ENCODE results near the gene C1orf226. TPM values are rescaled to one million over a fixed set of nuclear protein-coding genes. Genes with fewer than 3 reads are reported as not detected.

C1orf226 gene
- total and polyA plus RNA-seq, 3 donors from 2014 or later, result 4.2 to 7.5 (median 6.5) TPM

GRCh38 chr1:162370721-162371120 lies 10.8 kb upstream of the C1orf226 start:
- Histone ChIP-seq H3K36me3 (ENCODE audit: low read depth, missing control alignments) (no peaks in the 10 kb centered on the region), H3K4me3 (no peak overlapping the region), H3K4me1 (no peaks in the 10 kb centered on the region), H3K27ac (no peak overlapping the region), H3K27me3 (no peaks in the 10 kb centered on the region), H3K9me3 (no peaks in the 10 kb centered on the region)
- intact Hi-C loops (cut with DNase I; ENCODE audit: low total_unique reads), result no loop called here
- 91 to 96% methylated on average over 3 of the region's 3 CpGs for WGBS, 2 donors
- no peak for DNase-seq
- TF ChIP-seq POLR2A (IDR thresholded peaks at IDR 0.05), result no peak
- TF ChIP-seq, protein P1, sequence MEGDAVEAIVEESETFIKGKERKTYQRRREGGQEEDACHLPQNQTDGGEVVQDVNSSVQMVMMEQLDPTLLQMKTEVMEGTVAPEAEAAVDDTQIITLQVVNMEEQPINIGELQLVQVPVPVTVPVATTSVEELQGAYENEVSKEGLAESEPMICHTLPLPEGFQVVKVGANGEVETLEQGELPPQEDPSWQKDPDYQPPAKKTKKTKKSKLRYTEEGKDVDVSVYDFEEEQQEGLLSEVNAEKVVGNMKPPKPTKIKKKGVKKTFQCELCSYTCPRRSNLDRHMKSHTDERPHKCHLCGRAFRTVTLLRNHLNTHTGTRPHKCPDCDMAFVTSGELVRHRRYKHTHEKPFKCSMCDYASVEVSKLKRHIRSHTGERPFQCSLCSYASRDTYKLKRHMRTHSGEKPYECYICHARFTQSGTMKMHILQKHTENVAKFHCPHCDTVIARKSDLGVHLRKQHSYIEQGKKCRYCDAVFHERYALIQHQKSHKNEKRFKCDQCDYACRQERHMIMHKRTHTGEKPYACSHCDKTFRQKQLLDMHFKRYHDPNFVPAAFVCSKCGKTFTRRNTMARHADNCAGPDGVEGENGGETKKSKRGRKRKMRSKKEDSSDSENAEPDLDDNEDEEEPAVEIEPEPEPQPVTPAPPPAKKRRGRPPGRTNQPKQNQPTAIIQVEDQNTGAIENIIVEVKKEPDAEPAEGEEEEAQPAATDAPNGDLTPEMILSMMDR (IDR thresholded peaks at IDR 0.05), result no peak

DNA sequence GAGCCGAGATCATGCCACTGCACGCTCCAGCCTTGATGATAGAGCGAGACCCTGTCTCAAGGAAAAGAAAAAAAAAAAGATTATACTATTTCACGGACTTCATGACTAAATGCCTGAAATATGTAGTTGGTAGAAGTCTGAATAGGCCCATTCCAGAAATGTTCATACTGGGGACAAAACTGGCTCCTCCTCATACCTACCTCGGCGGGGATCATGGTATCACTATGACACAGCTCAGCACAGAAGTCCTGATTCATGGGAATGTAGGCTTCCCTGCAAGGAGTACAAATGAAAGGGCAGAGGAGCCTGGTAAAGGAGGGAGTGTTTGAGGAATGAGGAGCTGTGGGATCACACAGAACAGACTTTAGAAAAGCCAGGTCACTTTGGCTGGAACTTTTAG lies 9.9 kb upstream of the C1orf226 start:
- no peaks in the 10 kb centered on the region for H3K36me3 ChIP-seq (ENCODE audit: low read depth, missing control alignments)
- no peak overlapping the region for H3K4me3 ChIP-seq
- no peak overlapping the region for H3K27ac ChIP-seq
- no peak for DNase-seq
- H3K9me3 ChIP-seq, result no peaks in the 10 kb centered on the region
- 89 to 93% methylated on average over 6 of the region's 6 CpGs for WGBS, 2 donors
- no peaks in the 10 kb centered on the region for H3K27me3 ChIP-seq
- no peak for TF ChIP-seq POLR2A (IDR thresholded peaks at IDR 0.05)
- TF ChIP-seq, protein P1 (IDR thresholded peaks at IDR 0.05), result no peak
- H3K4me1 ChIP-seq, result no peaks in the 10 kb centered on the region
- intact Hi-C loops (cut with DNase I; ENCODE audit: low total_unique reads), result no loop called here

DNA sequence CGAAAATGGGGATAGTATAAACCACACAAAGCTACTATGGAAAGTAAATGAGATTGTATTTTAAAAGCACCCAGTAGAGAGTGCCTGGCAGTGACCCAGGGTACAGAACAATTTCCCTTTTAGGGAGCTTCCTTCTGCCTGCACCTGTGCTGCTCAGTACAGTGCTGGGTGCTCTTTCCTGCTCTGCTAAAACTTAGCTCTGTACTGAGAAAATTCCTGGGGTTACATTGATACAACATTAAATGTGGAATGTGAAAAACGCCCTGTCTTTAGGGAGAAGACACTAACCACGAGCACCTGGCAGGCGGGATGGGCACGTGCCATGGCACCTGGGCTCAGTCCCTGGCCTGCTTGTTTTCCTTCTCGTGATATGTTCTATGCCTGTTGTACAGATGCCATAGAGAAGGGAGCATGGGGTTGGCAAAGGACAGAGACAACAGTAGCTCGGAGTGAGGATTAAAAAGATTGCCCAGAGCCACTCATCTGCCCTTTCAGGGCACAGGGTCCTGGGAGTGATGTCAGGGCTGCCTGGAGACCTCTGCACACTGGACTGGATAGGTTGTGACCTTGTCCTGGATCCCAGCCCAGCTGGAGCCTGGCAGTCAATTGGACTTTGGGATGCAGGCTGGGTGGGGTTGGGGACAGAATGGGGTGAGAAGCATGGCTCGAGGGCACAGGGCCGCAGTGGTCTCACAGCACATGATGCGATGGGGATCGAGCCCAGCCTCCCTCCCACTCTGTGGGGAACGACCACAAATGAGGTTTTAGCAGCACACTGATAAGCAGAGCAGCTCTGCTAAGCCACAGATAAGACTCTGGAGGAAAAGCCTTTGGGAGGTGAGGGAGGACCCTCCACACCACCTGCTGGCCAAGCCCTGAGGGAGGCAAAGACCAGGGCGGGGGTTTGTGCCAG lies 9.1 kb upstream of the C1orf226 start:
- no peaks in the 10 kb centered on the region for H3K4me1 ChIP-seq
- intact Hi-C loops (cut with DNase I; ENCODE audit: low total_unique reads), result no loop called here
- no peak for TF ChIP-seq POLR2A (IDR thresholded peaks at IDR 0.05)
- TF ChIP-seq, protein P1 (IDR thresholded peaks at IDR 0.05), result no peak
- H3K4me3 ChIP-seq, result no peak overlapping the region
- H3K27ac ChIP-seq, result no peak overlapping the region
- no peaks in the 10 kb centered on the region for H3K9me3 ChIP-seq
- no peak for DNase-seq
- H3K27me3 ChIP-seq, result no peaks in the 10 kb centered on the region
- 59 to 73% methylated on average over 11 to 13 of the region's 13 CpGs for WGBS, 2 donors
- no peaks in the 10 kb centered on the region for H3K36me3 ChIP-seq (ENCODE audit: low read depth, missing control alignments)

DNA sequence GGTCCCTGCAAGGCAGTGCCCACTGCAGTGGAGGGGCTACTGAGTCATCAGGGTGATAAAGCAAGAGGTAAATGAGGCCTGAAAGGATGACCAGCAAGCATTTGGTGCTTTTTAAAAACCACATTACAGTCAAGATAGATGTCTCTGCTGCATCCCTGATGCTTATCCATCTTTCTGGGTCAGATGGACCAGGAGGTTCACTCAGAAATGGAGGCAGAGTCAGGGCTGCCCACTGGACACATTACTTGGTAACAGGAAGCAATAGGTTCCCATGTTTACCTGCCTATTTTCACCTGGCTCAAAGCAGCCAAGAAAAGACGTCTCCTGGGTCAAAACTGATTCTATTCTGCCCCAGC lies 8.5 kb upstream of the C1orf226 start:
- no peak for DNase-seq
- Histone ChIP-seq H3K4me1 (no peaks in the 10 kb centered on the region), H3K27me3 (no peaks in the 10 kb centered on the region), H3K4me3 (no peak overlapping the region), H3K27ac (no peak overlapping the region), H3K36me3 (ENCODE audit: low read depth, missing control alignments) (no peaks in the 10 kb centered on the region), H3K9me3 (no peaks in the 10 kb centered on the region)
- intact Hi-C loops (cut with DNase I; ENCODE audit: low total_unique reads), result no loop called here
- TF ChIP-seq, protein P1 (IDR thresholded peaks at IDR 0.05), result no peak
- TF ChIP-seq POLR2A (IDR thresholded peaks at IDR 0.05), result no peak
- 91% methylated on average over 1 of the region's 1 CpG; no CpG with 5 or more reads in 1 of the 2 donors for WGBS, 2 donors
